Activated CD4-positive, alpha-beta memory T cell treated with anti-CD3 and anti-CD28 coated beads, Interleukin-2, amount 10 ng/mL, durations not matched to agents 7 days and 5 days (primary cell): Measurements from ENCODE around the gene PDE4A. TPM values are rescaled to one million over a fixed set of nuclear protein-coding genes. Genes with fewer than 3 reads are reported as not detected.
"Not testable (repeated sequence)": the region's sequence is repeated elsewhere in the genome, so short reads cannot be mapped to it uniquely, and the experiment has no call there.

Experiments
- CTCF ChIA-PET: fragments of 350-600 bp; sonication (Branson Sonifier 250); formaldehyde crosslinking; loops from one replicate; lab custom pipeline; 2021; ENCODE audit warnings: antibody characterized with exemption, inconsistent platforms; lab: Charles Lee
- POLR2A ChIA-PET: fragments of 350-600 bp; sonication (Branson Sonifier 250); formaldehyde crosslinking; loops from one replicate; lab custom pipeline; 2021; ENCODE audit warnings: antibody characterized with exemption; lab: Charles Lee
- DNase-seq: peaks from one replicate; pipeline ENCODE4 v3.0.0-alpha.2; 2020
- H3K27ac Mint-ChIP-seq: one replicate; pipeline ENCODE4 v1.8.0; 2021; ENCODE audit warnings: mild to moderate bottlenecking, mixed read lengths
- H3K27me3 Mint-ChIP-seq: one replicate; pipeline ENCODE4 v1.8.0; 2021; ENCODE audit warnings: mixed read lengths
- H3K36me3 Mint-ChIP-seq: one replicate; pipeline ENCODE4 v1.8.0; 2021; ENCODE audit warnings: low read depth, mixed read lengths
- H3K4me1 Mint-ChIP-seq: one replicate; pipeline ENCODE4 v1.8.0; 2021; ENCODE audit warnings: mixed read lengths
- H3K4me3 Mint-ChIP-seq: one replicate; pipeline ENCODE4 v1.8.0; 2021; ENCODE audit warnings: mild to moderate bottlenecking, mixed read lengths
- H3K9me3 Mint-ChIP-seq: one replicate; pipeline ENCODE4 v1.8.0; 2021; ENCODE audit warnings: mixed read lengths
- total RNA-seq, 2 experiments: library from RNA; stranded (reverse); gene quantifications; one replicate each; pipeline ENCODE4 v1.2.3, GENCODE V29; 2021

The PDE4A gene
- total RNA-seq, 2 experiments from 2014 or later = 56.2 to 58.1 TPM

DNA sequence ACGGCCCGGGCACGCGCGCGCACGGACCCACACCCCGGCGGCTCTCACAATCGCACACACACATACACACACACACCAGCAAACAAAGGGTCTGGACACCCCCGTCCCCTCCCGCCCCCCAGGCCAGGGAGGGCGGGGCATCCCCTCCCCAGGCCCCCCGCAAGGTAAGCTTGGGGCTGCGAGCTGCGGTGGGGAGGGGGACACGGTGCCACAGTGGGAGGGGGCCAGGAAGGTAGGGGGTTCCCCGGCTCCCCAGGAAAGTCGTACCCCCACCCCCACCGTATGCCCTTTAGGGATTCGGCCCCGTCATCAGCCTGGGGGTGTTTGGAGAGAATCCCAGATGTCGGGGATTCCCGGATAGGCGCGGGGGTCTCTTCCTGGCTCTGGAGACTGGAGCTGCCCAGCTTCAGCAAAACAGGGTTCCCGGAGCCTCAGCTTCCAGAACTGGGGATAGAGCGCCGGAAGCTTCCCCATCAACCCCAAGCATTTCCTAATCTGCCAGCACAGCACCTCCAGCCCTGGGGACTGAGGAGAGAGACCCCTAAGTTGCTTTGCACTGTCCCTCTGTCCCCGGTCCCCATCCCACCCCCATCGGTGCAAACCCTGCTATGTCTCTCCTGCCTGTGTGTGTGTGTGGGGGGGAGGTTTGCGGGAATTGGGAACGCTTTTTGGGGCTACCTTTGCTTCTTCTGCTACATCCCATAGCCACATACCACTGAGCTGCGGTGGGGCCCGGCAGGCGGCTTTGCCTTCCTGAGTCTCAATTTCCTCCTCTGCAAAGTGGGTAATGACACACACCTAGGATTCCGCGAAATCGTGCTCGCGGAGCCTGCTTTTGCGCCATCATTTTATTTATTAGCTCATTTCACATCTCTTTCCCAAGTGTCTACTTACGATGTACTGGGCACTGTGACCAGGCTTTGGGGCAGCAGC is 15.2 kb upstream of the PDE4A start:
- ChIA-PET POLR2A (interaction anchor here (0.8 to 24.6 kb wide), 12 partner anchors 20 to 239 kb away, joined by 3 to 780 read pairs (median 5); partner anchors contain the start of genes CDKN2D, DNMT1, ICAM1 and MRPL4), CTCF (interaction anchor here (0.6 to 22.2 kb wide), 16 partner anchors 16 to 678 kb away, joined by 3 to 707 read pairs (median 4); partner anchors contain the start of genes CDKN2D, ICAM1, PDE4A and QTRT1)
- no peaks in the 10 kb centered on the region for H3K9me3 Mint-ChIP-seq

DNA sequence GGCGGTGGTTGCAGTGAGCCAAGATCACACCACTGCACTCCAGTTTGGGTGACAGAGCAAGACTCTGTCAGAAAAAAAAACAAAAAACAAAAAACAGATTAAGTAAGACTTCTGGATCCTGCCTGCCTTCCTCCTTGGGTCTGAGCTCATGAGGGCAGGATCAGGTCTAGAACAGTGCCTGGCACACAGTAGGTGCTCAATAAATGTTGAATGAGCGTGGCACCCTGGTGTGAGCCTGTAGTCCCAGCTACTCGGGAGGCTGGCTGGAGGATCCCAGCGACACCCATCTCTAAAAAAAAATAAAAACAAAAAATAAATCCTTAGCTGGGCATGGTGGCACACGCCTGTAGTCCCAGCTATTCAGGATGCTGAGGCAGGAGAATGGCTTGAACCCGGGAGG is 14.1 kb upstream of the PDE4A start:
- Mint-ChIP-seq H3K4me1 (peaks cover 71% of the 10 kb centered on the region), H3K27ac (peak overlapping the region; percentile 95), H3K36me3 (peaks cover 47% of the 10 kb centered on the region), H3K27me3 (no peaks in the 10 kb centered on the region), H3K9me3 (no peaks in the 10 kb centered on the region), H3K4me3 (peak overlapping the region; percentile 83)
- CTCF ChIA-PET = interaction anchor here (0.6 to 22.2 kb wide), 12 partner anchors 16 to 295 kb away, joined by 3 to 707 read pairs (median 4); partner anchors contain the start of genes CDKN2D, ICAM1, PDE4A and QTRT1
- POLR2A ChIA-PET = interaction anchor here (0.8 to 24.6 kb wide), 9 partner anchors 19 to 212 kb away, joined by 3 to 780 read pairs (median 5); partner anchors contain the start of genes CDKN2D, DNMT1, ICAM1 and PDE4A
- no peak for DNase-seq

More for the DNA sequence above, 15.2 kb upstream of the PDE4A start:
- peaks cover 71% of the 10 kb centered on the region for H3K4me1 Mint-ChIP-seq
- H3K4me3 Mint-ChIP-seq = peak overlapping the region; percentile 83
- H3K36me3 Mint-ChIP-seq = peaks cover 45% of the 10 kb centered on the region
- DNase-seq = peak; percentile 84
- no peaks in the 10 kb centered on the region for H3K27me3 Mint-ChIP-seq
- peak overlapping the region; percentile 95 for H3K27ac Mint-ChIP-seq

DNA sequence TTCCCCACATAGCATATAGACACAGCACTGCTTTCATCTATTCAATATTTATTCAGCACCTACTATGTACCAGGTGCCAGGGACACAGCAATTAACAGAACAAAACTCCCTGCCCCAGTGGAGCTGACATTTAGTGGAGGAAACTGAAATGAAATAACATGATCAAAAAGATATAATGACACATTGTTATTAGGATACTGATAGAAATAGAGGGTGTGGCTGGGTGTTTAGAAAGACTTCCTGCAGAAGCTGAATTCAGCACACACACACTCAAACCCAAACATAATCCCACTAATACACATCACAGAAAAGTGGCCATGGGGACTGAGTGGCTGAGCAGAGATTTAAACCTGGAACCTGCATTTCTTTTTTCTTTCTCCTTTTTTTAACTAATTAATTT is 13.2 kb upstream of the PDE4A start:
- peak overlapping the region; percentile 95 for H3K27ac Mint-ChIP-seq
- ChIA-PET CTCF (interaction anchor here (1.0 to 22.2 kb wide), 3 partner anchors 15 to 77 kb away, joined by 3 to 707 read pairs (median 4); partner anchors contain the start of gene PDE4A), POLR2A (interaction anchor here (24.6 kb wide), 1 partner anchor 18 kb away, joined by 780 read pairs; the partner anchor contains the start of gene PDE4A)
- peaks cover 73% of the 10 kb centered on the region for H3K4me1 Mint-ChIP-seq
- H3K27me3 Mint-ChIP-seq = no peaks in the 10 kb centered on the region
- H3K36me3 Mint-ChIP-seq = peaks cover 42% of the 10 kb centered on the region
- H3K9me3 Mint-ChIP-seq = no peaks in the 10 kb centered on the region
- no peak for DNase-seq
- H3K4me3 Mint-ChIP-seq = peak overlapping the region; percentile 83

DNA sequence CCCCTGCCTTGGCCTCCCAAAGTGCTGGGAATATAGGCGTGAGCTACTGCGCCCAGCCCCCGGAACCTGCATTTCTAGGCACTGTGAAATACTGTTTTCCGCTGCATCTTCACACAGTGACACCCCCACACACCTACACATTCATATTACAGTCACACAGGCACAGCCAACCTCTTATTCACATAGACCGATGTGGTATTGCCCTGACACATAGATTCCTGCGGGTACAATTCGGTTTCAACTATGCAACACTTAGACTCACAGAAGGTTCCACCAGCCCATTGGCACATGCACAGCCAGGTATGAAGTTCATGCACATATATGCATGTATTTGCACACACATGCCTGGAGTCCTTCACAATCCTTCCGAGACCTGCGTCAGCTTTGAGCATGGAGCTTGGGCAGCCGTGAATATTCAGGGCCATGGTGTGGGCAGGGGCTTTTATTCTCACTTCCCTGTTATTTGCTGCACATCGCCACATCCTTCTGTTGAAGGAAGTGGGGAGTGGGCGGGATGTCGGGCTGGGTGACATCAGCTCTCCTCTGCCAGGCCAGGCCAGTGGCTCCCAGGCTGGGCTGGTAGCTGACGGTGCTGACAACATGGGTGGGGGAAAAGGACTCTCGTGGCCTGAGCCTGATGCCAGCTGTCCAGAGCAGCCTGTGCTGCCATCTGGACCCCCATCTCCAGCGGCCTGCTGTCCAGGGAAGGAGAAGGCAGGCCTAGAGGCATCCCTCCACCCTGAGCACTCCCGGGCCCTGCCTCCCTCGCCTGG is 11.6 kb upstream of the PDE4A start:
- Mint-ChIP-seq H3K36me3 (peaks cover 30% of the 10 kb centered on the region), H3K9me3 (no peaks in the 10 kb centered on the region), H3K27me3 (no peaks in the 10 kb centered on the region), H3K27ac (peak overlapping the region; percentile 95), H3K4me1 (peaks cover 81% of the 10 kb centered on the region), H3K4me3 (peak overlapping the region; percentile 75)
- POLR2A ChIA-PET = interaction anchor here (1.0 to 24.6 kb wide), 6 partner anchors 16 to 149 kb away, joined by 3 to 780 read pairs (median 4); partner anchors contain the start of genes KEAP1, PDE4A, RAVER1 and TYK2
- CTCF ChIA-PET = interaction anchor here (0.8 to 22.2 kb wide), 4 partner anchors 13 to 139 kb away, joined by 3 to 707 read pairs (median 3); partner anchors contain the start of gene PDE4A
- peak; percentile 87 for DNase-seq

DNA sequence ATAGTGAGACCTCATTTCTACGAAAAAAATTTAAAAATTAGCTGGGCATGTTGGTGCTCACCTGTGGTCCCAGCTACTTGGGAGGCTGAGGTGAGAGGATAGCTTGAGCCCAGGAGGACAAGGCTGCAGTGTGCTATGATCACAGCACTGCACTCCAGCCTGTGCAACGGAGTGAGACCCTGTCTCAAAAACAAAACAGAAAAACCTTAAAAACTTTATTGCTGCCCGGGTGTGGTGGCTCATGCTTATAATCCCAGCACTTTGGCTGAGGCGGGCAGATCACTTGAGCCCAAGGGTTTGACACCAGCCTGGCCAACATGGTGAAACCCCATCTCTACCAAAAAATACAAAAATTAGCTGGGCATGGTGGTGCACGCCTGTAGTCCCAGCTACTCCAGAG is 9.1 kb upstream of the PDE4A start:
- POLR2A ChIA-PET = interaction anchor here (1.3 to 27.4 kb wide), 4 partner anchors 1 to 156 kb away, joined by 4 to 780 read pairs (median 398); partner anchors contain the start of genes CDC37, KEAP1, KRI1 and PDE4A
- H3K27ac Mint-ChIP-seq = peak overlapping the region; percentile 95
- peaks cover 30% of the 10 kb centered on the region for H3K36me3 Mint-ChIP-seq
- H3K4me3 Mint-ChIP-seq = peak overlapping the region; percentile 33
- CTCF ChIA-PET = interaction anchor here (0.6 to 22.3 kb wide), 4 partner anchors 2 to 311 kb away, joined by 5 to 707 read pairs (median 358); partner anchors contain the start of genes CDC37, CDKN2D and PDE4A
- not testable (repeated sequence) for DNase-seq, H3K9me3 Mint-ChIP-seq, H3K27me3 Mint-ChIP-seq
- peaks cover 87% of the 10 kb centered on the region for H3K4me1 Mint-ChIP-seq

DNA sequence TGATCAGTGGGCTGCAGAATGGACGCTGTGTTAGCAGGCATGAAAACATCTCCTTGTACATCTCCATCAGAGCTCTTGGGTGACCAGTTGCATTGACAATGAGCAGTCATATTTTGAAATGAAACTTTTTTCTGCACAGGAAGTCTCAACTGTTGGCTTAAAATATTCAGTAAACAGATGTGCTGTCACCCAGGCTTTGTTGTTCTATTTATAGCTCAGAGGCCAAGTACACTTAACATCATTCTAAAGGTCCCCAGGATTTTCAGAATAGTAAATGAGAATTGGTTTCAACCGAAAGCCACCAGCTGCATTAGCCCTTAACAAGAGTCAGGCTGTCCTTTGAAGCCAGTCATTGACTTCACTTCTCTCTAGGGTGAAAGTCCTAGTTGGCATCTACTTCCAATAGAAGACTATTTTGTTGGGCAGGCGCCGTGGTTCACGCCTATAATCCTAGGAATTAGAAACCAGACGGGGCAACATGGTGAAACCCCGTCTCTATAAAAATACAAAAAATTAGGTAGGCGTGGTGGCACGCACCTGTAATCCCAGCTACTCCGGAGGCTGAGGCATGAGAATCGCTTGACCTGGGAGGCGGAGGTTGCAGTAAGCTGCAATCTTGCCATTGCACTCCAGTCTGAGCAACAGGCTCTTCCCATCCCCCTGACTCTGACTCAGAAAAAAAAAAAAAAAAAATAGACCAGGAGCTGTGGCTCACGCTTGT is 7.9 kb upstream of the PDE4A start:
- Mint-ChIP-seq H3K27me3 (peaks cover 3% of the 10 kb centered on the region), H3K4me3 (peak overlapping the region; percentile 52), H3K27ac (peak overlapping the region; percentile 95), H3K4me1 (peaks cover 86% of the 10 kb centered on the region), H3K36me3 (peaks cover 30% of the 10 kb centered on the region), H3K9me3 (no peaks in the 10 kb centered on the region)
- ChIA-PET CTCF (interaction anchor here (0.8 to 22.3 kb wide), 10 partner anchors 4 to 157 kb away, joined by 3 to 707 read pairs (median 4); partner anchors contain the start of genes CDC37, CDKN2D and PDE4A), POLR2A (interaction anchor here (0.8 to 27.4 kb wide), 8 partner anchors 3 to 191 kb away, joined by 3 to 780 read pairs (median 8); partner anchors contain the start of genes CDC37, ICAM1, KEAP1 and KRI1)
- peak; percentile 51 for DNase-seq

DNA sequence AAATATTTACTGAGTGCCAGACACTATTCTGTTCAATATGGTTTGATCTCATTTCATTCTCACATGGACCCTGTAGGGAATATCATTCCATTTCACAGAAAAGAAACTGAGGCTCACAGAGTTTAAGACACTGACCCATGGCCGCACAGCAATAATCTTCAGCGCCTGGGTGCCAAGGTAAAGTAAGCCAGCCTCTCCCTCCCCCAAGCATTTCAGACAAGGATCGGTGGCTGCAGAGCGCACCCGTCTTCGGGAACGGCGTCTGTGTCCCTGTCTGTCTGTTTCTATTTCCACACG is 4.3 kb upstream of the PDE4A start:
- H3K4me3 Mint-ChIP-seq = peak overlapping the region; percentile 73

DNA sequence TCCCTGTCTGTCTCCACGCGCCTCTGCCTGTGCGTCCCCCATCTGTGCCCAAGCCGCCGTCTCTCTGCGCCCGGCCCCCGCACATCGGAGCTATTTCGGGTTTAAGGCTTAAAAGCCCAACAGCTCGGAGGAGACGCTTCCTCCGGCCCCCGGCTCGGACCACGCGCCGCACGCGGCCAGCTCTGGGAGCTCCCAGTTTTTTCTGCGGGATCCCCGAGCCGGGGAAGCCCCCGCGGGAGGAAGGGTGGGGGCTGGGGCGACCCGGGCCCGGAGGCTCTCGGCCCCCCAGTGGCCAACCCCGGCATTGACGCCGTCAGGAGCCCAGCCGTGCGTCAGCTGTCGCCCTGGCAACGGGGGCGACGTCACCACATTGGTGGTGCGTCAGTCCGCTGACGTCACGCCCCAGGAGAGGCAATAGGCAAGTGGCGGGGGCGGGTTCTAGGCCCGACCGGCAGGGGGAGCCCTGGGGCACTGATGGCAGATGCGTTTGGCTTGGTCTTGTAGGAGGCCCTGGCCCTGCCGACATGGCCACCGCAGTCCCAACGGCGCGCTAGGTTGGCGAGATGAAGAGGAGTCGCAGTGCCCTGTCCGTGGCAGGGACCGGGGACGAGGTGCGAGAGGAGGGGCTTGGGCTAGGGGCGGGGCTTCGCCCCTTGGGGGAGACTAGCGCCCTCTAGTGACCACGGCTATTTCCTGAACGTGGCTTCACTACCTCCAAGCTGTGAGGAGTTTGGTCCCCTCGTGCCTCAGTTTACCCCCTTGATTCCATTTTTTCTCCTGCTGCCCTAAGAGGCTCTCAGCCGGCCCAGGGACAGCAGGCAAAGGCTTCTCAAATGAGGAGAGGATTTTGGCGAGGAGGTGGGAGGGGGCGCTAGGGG is 3.7 kb upstream of the PDE4A start:
- Mint-ChIP-seq H3K4me1 (peaks cover 74% of the 10 kb centered on the region), H3K27me3 (peaks cover 19% of the 10 kb centered on the region), H3K36me3 (peaks cover 21% of the 10 kb centered on the region), H3K4me3 (peak overlapping the region; percentile 73), H3K27ac (peak overlapping the region; percentile 88), H3K9me3 (no peaks in the 10 kb centered on the region)
- POLR2A ChIA-PET = interaction anchor here (0.8 to 27.4 kb wide), 5 partner anchors 7 to 153 kb away, joined by 3 to 780 read pairs (median 4); partner anchors contain the start of genes CDC37, PDE4A, RAVER1 and TYK2
- CTCF ChIA-PET = interaction anchor here (0.6 to 22.3 kb wide), 14 partner anchors 6 to 312 kb away, joined by 3 to 707 read pairs (median 4); partner anchors contain the start of genes CDC37, ICAM1, PDE4A and TYK2
- peak; percentile 98 for DNase-seq

More for the DNA sequence above, 4.3 kb upstream of the PDE4A start:
- H3K9me3 Mint-ChIP-seq = no peaks in the 10 kb centered on the region
- peaks cover 74% of the 10 kb centered on the region for H3K4me1 Mint-ChIP-seq
- H3K36me3 Mint-ChIP-seq = peaks cover 16% of the 10 kb centered on the region
- no peak for DNase-seq
- ChIA-PET POLR2A (interaction anchor here (1.0 to 27.4 kb wide), 3 partner anchors 6 to 35 kb away, joined by 3 to 780 read pairs (median 780); partner anchors contain the start of genes CDC37, PDE4A and TYK2), CTCF (interaction anchor here (0.6 to 22.3 kb wide), 11 partner anchors 6 to 223 kb away, joined by 3 to 707 read pairs (median 4); partner anchors contain the start of genes CDC37, ICAM1 and PDE4A)
- peak overlapping the region; percentile 88 for H3K27ac Mint-ChIP-seq
- peaks cover 17% of the 10 kb centered on the region for H3K27me3 Mint-ChIP-seq

DNA sequence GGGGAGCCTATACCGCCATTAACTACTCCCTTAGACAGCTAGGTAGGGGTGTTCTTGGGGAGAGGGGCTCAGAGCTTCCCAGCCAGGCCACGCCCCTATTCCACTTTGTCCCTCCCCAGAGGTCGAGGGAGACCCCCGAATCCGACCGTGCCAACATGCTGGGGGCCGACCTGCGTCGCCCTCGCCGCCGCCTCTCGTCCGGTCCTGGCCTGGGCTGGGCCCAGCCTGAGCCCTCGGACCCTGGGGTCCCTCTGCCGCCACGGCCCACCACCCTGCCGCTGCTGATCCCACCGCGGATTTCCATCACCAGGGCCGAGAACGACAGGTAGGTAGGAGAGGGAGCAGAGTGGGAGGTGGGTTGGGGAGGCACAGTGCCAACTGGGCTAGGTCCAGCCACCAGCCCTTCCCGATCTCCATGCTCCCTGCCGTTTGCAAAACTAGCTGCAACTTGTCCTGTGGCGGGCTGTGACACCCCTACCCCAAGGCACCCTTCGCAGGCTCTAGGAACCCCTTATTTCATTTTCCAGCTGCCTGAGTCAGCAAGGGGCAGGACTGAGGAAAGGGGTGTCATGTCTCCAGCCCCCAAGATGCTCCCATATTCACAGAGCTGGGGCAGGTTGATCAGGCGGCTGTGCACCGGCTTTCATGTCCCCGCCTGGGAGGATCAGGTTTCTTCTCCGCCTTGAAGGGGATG is 2.6 kb upstream of the PDE4A start:
- Mint-ChIP-seq H3K27ac (peak overlapping the region; percentile 61), H3K27me3 (peaks cover 26% of the 10 kb centered on the region), H3K9me3 (no peaks in the 10 kb centered on the region), H3K4me1 (peaks cover 74% of the 10 kb centered on the region), H3K4me3 (peak overlapping the region; percentile 82), H3K36me3 (peaks cover 27% of the 10 kb centered on the region)
- ChIA-PET POLR2A (interaction anchor here (1.0 to 27.4 kb wide), 6 partner anchors 7 to 147 kb away, joined by 3 to 780 read pairs (median 4); partner anchors contain the start of genes CDC37, ICAM1, PDE4A and RAVER1), CTCF (interaction anchor here (0.6 to 22.3 kb wide), 10 partner anchors 4 to 447 kb away, joined by 3 to 707 read pairs (median 4); partner anchors contain the start of genes CDC37, ICAM1, PDE4A and TYK2)
- no peak for DNase-seq

DNA sequence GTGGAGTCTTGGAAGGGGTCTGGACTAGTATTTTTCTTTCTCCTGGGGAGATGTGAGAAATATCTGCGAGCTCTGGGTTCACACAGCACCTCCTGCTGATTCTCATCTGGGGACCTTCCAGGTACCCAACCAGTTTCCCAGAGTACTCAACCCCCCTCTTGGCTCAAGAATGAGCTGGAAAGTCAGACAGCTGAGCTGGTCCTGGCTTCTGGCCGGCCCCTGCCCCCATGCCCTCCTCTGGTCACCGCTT is 2.2 kb upstream of the PDE4A start:
- Mint-ChIP-seq H3K9me3 (no peaks in the 10 kb centered on the region), H3K4me1 (peaks cover 76% of the 10 kb centered on the region), H3K27me3 (peaks cover 26% of the 10 kb centered on the region), H3K36me3 (peaks cover 27% of the 10 kb centered on the region), H3K27ac (peak overlapping the region; percentile 61), H3K4me3 (peak overlapping the region; percentile 82)
- DNase-seq = no peak
- POLR2A ChIA-PET = interaction anchor here (1.0 to 27.4 kb wide), 7 partner anchors 7 to 148 kb away, joined by 3 to 780 read pairs (median 4); partner anchors contain the start of genes CDC37, ICAM1, PDE4A and RAVER1
- CTCF ChIA-PET = interaction anchor here (0.6 to 22.3 kb wide), 9 partner anchors 4 to 446 kb away, joined by 3 to 707 read pairs (median 4); partner anchors contain the start of genes CDC37 and PDE4A
